NCI-H2227 treated with DMSO at 0.1 percent for 48 hours (cell line): ENCODE measurements around the gene LHFPL3.
"Not testable (repeated sequence)": the region's sequence is repeated elsewhere in the genome, so short reads cannot be mapped to it uniquely, and the experiment has no call there.

Source experiments
- DNase-seq: peaks from one replicate; lab custom pipeline; 2025; lab: John Stamatoyannopoulos, UW

The LHFPL3 gene

DNA sequence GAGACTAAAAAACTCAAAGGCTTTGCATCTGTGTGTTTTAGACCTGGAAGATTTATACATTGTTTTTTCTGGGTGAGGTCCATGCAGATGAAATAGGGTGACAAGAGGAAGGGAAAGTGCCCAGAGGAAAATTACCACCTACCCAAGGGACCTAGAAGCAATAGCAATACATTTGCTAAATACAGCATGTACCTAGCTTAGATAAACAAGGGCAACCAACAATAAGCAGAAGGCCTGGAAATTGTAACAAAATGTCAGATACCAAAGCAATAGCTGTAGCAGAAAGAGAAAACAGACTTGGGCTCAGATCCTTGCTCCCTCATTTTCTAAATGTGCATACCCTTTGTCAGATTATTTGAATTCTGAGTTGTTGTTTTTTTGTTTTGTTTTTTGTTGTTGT, 367.2 kb downstream of the LHFPL3 start:
- DNase-seq: no peak

DNA sequence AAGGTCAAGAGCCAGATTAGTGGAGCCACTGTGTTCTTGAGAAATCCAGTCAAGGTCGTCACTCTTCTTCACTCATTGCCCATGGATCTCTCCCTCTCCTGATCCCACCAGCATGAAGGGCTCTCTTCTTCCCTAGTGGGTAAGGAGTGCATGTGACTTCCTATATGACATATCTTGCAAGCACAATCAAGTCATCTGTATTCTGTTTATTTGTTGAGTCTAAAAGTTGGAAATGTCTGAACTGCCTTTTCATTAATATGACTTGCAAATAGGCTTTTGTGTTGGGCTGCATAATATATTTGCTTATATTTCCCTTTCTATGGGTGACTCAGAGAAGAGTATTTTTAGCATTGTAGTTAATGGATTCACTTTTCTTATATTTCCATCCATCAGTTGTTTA, 371.9 kb downstream of the LHFPL3 start:
- DNase-seq: no peak

- not testable (repeated sequence) for DNase-seq
These were observed 392.6 kb downstream of the LHFPL3 start for GRCh38 chr7:104721027-104721426.

DNA sequence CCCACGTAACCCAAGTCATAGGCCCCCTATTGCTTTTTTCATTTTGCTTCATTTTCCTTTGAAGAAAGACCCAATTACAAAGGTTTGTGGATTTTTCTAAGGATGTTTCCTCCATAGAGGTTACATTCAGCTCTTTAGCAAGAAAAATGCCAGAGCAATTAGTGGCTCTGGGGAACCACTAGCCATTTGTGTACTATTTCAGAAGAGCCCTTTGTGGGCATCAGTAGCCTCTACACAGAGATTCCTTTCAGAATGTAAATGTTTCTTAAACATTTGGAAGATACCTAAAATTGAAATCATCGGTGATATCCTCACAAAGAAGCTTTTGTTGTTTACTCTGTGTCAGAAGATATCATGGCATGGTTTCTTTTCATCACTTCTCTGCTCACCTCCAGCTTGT, 394.6 kb downstream of the LHFPL3 start:
- no peak for DNase-seq

GRCh38 chr7:104758504-104758903, 430.1 kb downstream of the LHFPL3 start:
- no peak for DNase-seq

GRCh38 chr7:104761892-104762291, 433.5 kb downstream of the LHFPL3 start:
- DNase-seq: no peak

GRCh38 chr7:104767113-104767512, 438.7 kb downstream of the LHFPL3 start:
- DNase-seq: no peak

GRCh38 chr7:104767826-104768536, 439.6 kb downstream of the LHFPL3 start:
- DNase-seq: no peak

DNA sequence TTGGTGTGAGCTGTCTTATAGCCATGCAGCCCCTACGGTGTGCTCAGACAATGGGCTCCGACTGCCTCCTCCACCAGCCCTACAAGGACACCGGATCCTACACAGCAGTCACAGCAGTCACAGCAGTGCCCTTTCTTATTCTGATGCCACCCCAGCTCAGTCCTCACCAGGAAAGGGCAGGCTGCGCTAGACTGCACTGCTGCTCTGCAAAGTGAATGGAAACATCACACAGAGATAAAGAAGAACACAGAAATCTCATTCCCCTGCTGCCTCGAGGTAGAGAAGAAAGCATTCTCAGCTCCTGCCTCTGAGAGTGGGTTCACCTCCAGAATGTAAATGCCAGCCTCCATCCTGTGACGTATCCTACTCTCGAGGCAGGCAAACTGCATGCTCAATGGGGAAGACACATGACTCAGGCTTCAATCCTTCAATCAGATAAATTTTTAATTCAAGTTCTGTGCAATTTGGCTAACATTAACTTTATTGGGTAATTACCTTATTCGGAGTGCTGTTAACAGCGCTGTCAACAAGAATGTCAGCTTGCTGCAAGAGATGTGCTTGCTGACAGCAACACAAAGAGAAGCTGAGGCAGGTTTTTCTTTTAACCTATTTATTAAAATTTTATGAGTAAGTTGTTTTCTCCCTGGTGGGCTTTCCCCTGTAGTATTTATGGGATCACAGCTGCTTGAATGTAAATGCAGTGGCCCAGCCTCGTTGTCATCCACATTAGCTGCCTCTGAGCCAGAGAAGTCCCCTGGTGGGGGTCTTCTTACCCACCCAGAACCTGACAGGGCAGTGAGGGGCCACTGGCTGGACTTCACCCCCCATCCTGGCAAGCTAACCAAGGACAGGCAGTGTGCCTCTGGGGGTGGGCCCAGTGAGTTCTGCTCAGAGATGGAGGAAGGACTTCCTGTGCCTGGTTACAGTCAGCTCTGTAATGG, 444.3 kb downstream of the LHFPL3 start:
- DNase-seq: no peak

DNA sequence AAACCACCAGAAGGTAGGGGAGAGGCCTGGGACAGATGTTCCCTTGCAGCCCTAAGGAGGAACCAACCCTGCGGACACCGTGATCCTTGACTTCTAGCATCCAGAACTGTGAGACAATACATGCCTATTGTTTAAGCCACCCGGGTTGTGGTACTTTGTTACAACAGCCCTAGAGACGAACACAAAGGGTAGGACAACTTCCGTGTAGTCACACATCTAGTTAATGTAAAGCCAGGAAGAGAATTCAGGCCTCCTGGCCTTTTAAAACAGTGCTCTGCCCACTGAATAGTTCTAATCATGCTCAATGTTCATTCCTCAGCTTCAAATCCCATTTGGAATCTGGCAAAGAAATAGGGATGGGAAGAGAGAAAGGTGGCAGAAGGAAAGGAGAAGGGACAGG, 445.4 kb downstream of the LHFPL3 start:
- DNase-seq: no peak

DNA sequence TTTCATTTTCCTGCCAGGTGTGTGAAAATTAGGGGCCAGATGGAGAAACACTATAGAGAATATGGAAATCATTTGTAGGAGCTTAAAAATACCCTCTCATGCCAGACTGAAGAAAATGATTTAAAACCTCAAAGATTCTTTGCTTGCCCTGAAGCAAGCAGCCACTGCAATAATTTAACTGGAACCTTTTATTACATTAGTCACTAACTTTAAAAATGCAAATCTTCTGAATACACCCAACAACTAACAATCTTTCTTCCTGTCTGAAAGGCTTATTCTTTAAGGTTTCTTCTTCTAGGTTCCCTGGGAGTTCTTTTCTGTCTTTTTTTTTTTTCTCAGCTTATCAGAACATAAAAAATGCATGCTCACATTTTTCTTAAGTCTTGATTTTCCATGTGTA, 447.1 kb downstream of the LHFPL3 start:
- no peak for DNase-seq

- DNase-seq: no peak
These were observed 448.9 kb downstream of the LHFPL3 start for GRCh38 chr7:104777301-104777800.

DNA sequence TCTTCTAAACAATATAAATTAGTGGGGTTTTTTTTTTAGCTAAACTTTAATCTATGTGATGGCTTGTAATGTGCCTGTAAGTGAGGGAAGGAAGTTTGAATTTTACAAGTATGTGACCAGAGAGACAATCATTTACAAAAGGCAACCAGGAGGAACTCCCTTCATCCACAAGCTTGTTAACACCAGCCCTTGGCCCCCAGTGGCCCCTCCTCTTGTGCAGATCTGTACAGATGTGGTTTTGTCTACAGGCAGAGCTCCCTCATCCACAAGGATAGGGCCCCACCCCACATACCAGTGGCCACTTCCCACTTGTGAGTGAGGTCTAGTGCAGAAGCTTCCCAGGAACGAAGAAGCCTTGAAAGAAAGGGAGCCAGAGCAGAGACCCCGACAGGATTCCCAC, 451.5 kb downstream of the LHFPL3 start:
- DNase-seq: no peak

DNA sequence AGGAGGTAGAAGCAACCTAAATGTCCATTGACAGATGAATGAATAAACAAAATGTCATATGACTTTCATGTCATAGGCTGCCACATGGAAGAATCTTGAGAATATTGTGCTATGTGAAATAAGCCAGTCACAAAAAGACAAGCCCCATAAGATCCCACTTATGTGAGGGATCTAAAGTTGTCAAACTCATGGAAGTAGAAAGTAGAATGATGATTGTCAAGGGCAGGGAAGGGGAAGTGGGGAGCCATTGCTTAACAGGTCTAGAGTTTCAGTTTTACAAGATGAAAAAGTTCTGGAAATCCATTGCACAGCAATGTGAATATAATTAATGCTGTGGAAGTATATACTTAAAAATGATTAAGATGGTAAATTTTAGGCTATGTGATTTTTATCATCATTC, 456.3 kb downstream of the LHFPL3 start:
- DNase-seq: no peak

GRCh38 chr7:104789780-104790179, 461.4 kb downstream of the LHFPL3 start:
- no peak for DNase-seq

- no peak for DNase-seq
These were observed 462.0 kb downstream of the LHFPL3 start for GRCh38 chr7:104790440-104790839.

- DNase-seq: no peak
These were observed 462.7 kb downstream of the LHFPL3 start for GRCh38 chr7:104791080-104791479.

DNA sequence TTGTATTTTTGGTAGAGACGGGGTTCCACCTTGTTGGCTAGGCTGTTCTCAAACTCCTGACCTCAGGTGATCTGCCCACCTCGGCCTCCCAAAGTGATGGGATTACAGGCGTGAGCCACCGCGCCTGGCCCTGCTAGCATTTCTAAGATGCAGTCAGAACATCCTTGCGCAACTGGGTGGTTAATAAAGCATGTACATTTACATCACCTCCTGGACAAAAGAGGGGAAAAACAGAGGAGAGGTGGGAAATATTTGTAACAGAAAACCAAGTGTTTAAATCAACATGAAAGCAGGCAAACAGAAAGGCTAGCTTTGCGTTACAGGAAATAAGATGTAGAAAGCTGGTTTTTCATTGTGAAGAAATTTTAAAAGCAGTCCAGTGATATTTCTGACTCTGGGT, 464.7 kb downstream of the LHFPL3 start:
- DNase-seq: no peak

- no peak for DNase-seq
These were observed 465.8 kb downstream of the LHFPL3 start for GRCh38 chr7:104794154-104794553.

GRCh38 chr7:104794589-104794988, 466.2 kb downstream of the LHFPL3 start:
- no peak for DNase-seq

GRCh38 chr7:104795086-104795485, 466.7 kb downstream of the LHFPL3 start:
- DNase-seq: no peak

- DNase-seq: no peak
These were observed 467.4 kb downstream of the LHFPL3 start for GRCh38 chr7:104795616-104796398.
